GM21381 (cell line): ENCODE results near the gene AKAP13.
A peak's percentile ranks its signal among the peaks of the same experiment; 100 is the strongest.

ENCODE experiments used
- ATAC-seq: cut with Tn5 transposase; IDR thresholded peaks from one replicate; pipeline ENCODE4 v1.9.1; 2021; ENCODE audit warnings: mild to moderate bottlenecking, moderate library complexity; ENCODE audit not compliant: unreplicated experiment

The AKAP13 gene

GRCh38 chr15:85407421-85408269, 27.2 kb downstream of the AKAP13 start:
- ATAC-seq = peak; percentile 41

GRCh38 chr15:85408270-85408746, 27.9 kb downstream of the AKAP13 start:
- ATAC-seq = peak; percentile 58

GRCh38 chr15:85412066-85412465, 31.7 kb downstream of the AKAP13 start:
- ATAC-seq = no peak

- peak; percentile 95 for ATAC-seq
These were observed 32.8 kb downstream of the AKAP13 start for GRCh38 chr15:85412956-85413854.

GRCh38 chr15:85414037-85414436, 33.6 kb downstream of the AKAP13 start:
- ATAC-seq = no peak

- no peak for ATAC-seq
These were observed 34.1 kb downstream of the AKAP13 start for GRCh38 chr15:85414495-85414894.

GRCh38 chr15:85414991-85415390, 34.6 kb downstream of the AKAP13 start:
- no peak for ATAC-seq

- ATAC-seq = no peak
These were observed 35.4 kb downstream of the AKAP13 start for GRCh38 chr15:85415783-85416182.

- ATAC-seq = no peak
These were observed 36.9 kb downstream of the AKAP13 start for GRCh38 chr15:85417276-85417675.

GRCh38 chr15:85419161-85419560, 38.8 kb downstream of the AKAP13 start:
- no peak for ATAC-seq

- no peak for ATAC-seq
These were observed 40.9 kb downstream of the AKAP13 start for GRCh38 chr15:85421116-85421925.

- peak; percentile 56 for ATAC-seq
These were observed 42.2 kb downstream of the AKAP13 start for GRCh38 chr15:85422607-85423006.

- no peak for ATAC-seq
These were observed 42.9 kb downstream of the AKAP13 start for GRCh38 chr15:85423256-85423655.

GRCh38 chr15:85424154-85424553, 43.8 kb downstream of the AKAP13 start:
- no peak for ATAC-seq

GRCh38 chr15:85426481-85426880, 46.1 kb downstream of the AKAP13 start:
- ATAC-seq = no peak

GRCh38 chr15:85427286-85428028, 47.1 kb downstream of the AKAP13 start:
- no peak for ATAC-seq

- ATAC-seq = no peak
These were observed 49.1 kb downstream of the AKAP13 start for GRCh38 chr15:85429522-85429921.

GRCh38 chr15:85430406-85431204, 50.2 kb downstream of the AKAP13 start:
- peak; percentile 98 for ATAC-seq

- no peak for ATAC-seq
These were observed 59.6 kb downstream of the AKAP13 start for GRCh38 chr15:85439996-85440395.
